Mononuclear cell (primary cell): Measurements from ENCODE around the gene MMP20. TPM values are rescaled to one million over a fixed set of nuclear protein-coding genes. Genes with fewer than 3 reads are reported as not detected.

Source experiments
- H3K27me3 ChIP-seq: 2 replicates; pipeline ENCODE4 v1.6.0; 2011; ENCODE audit warnings: low read length, control low read depth; ENCODE audit not compliant: insufficient read depth
- H3K4me1 ChIP-seq: 2 replicates; pipeline ENCODE4 v1.5.1; 2011; ENCODE audit warnings: mild to moderate bottlenecking, low read length, control low read depth; ENCODE audit not compliant: insufficient read depth
- H3K4me3 ChIP-seq: 2 replicates; pipeline ENCODE4 v1.5.1; 2011; ENCODE audit warnings: mild to moderate bottlenecking, low read length, moderate library complexity
- H3K9me3 ChIP-seq: 2 replicates; pipeline ENCODE4 v1.5.1; 2011; ENCODE audit warnings: low read depth, mild to moderate bottlenecking, control low read depth, low read length
- total RNA-seq: library from RNA; depleted of rRNA; stranded (reverse); fragments of >200 nt; gene quantifications from one replicate; pipeline ENCODE4 v1.2.3, GENCODE V29; 2012

MMP20 gene
- total RNA-seq: 0.10 TPM

GRCh38 chr11:102625177-102625576 lies at the start of gene MMP20:
Gene MMP20 (minus strand): TSS chr11:102625332. CDS start chr11:102625319, 13 bp downstream.
- H3K4me1 ChIP-seq: no peaks in the 10 kb centered on the region
- H3K27me3 ChIP-seq: no peaks in the 10 kb centered on the region
- no peak within 1 kb of the TSS for H3K4me3 ChIP-seq
- H3K9me3 ChIP-seq: no peaks in the 10 kb centered on the region

GRCh38 chr11:102669664-102670063 lies 44.5 kb upstream of the MMP20 start:
- no peaks in the 10 kb centered on the region for H3K27me3 ChIP-seq
- H3K4me3 ChIP-seq: no peak overlapping the region
- H3K9me3 ChIP-seq: no peaks in the 10 kb centered on the region
- H3K4me1 ChIP-seq: no peaks in the 10 kb centered on the region

- Histone ChIP-seq H3K4me1 (no peaks in the 10 kb centered on the region), H3K4me3 (no peak overlapping the region), H3K27me3 (no peaks in the 10 kb centered on the region), H3K9me3 (no peaks in the 10 kb centered on the region)
Observed at GRCh38 chr11:102666331-102666957, 41.3 kb upstream of the MMP20 start.

GRCh38 chr11:102664001-102664752 lies 39.0 kb upstream of the MMP20 start:
- no peak overlapping the region for H3K4me3 ChIP-seq
- H3K27me3 ChIP-seq: no peaks in the 10 kb centered on the region
- no peaks in the 10 kb centered on the region for H3K4me1 ChIP-seq
- no peaks in the 10 kb centered on the region for H3K9me3 ChIP-seq

- Histone ChIP-seq H3K27me3 (no peaks in the 10 kb centered on the region), H3K4me3 (no peak overlapping the region), H3K9me3 (no peaks in the 10 kb centered on the region), H3K4me1 (no peaks in the 10 kb centered on the region)
Observed at GRCh38 chr11:102662607-102663006, 37.5 kb upstream of the MMP20 start.

- Histone ChIP-seq H3K4me3 (no peak overlapping the region), H3K4me1 (no peaks in the 10 kb centered on the region), H3K9me3 (no peaks in the 10 kb centered on the region), H3K27me3 (no peaks in the 10 kb centered on the region)
Observed at GRCh38 chr11:102661040-102661439, 35.9 kb upstream of the MMP20 start.

GRCh38 chr11:102656528-102656927 lies 31.4 kb upstream of the MMP20 start:
- H3K9me3 ChIP-seq: no peaks in the 10 kb centered on the region
- H3K4me1 ChIP-seq: no peaks in the 10 kb centered on the region
- H3K4me3 ChIP-seq: no peak overlapping the region
- H3K27me3 ChIP-seq: no peaks in the 10 kb centered on the region

GRCh38 chr11:102655547-102655946 lies 30.4 kb upstream of the MMP20 start:
- Histone ChIP-seq H3K27me3 (peaks cover 3% of the 10 kb centered on the region), H3K4me1 (no peaks in the 10 kb centered on the region), H3K9me3 (no peaks in the 10 kb centered on the region), H3K4me3 (no peak overlapping the region)

- Histone ChIP-seq H3K4me3 (no peak overlapping the region), H3K27me3 (peaks cover 3% of the 10 kb centered on the region), H3K9me3 (no peaks in the 10 kb centered on the region), H3K4me1 (no peaks in the 10 kb centered on the region)
Observed at GRCh38 chr11:102654761-102655160, 29.6 kb upstream of the MMP20 start.

- Histone ChIP-seq H3K4me3 (no peak overlapping the region), H3K9me3 (no peaks in the 10 kb centered on the region), H3K27me3 (peaks cover 3% of the 10 kb centered on the region), H3K4me1 (no peaks in the 10 kb centered on the region)
Observed at GRCh38 chr11:102653744-102654291, 28.7 kb upstream of the MMP20 start.

- Histone ChIP-seq H3K4me1 (no peaks in the 10 kb centered on the region), H3K27me3 (peaks cover 3% of the 10 kb centered on the region), H3K4me3 (no peak overlapping the region)
Observed at GRCh38 chr11:102647430-102647829, 22.3 kb upstream of the MMP20 start.

GRCh38 chr11:102643941-102644340 lies 18.8 kb upstream of the MMP20 start:
- no peaks in the 10 kb centered on the region for H3K9me3 ChIP-seq
- no peak overlapping the region for H3K4me3 ChIP-seq
- no peaks in the 10 kb centered on the region for H3K4me1 ChIP-seq
- H3K27me3 ChIP-seq: no peaks in the 10 kb centered on the region

More at GRCh38 chr11:102647430-102647829, 22.3 kb upstream of the MMP20 start:
- H3K9me3 ChIP-seq: no peaks in the 10 kb centered on the region

GRCh38 chr11:102640946-102641345 lies 15.8 kb upstream of the MMP20 start:
- Histone ChIP-seq H3K4me1 (no peaks in the 10 kb centered on the region), H3K9me3 (no peaks in the 10 kb centered on the region), H3K27me3 (no peaks in the 10 kb centered on the region), H3K4me3 (no peak overlapping the region)

GRCh38 chr11:102639656-102640055 lies 14.5 kb upstream of the MMP20 start:
- H3K4me3 ChIP-seq: no peak overlapping the region
- no peaks in the 10 kb centered on the region for H3K9me3 ChIP-seq
- H3K27me3 ChIP-seq: no peaks in the 10 kb centered on the region
- no peaks in the 10 kb centered on the region for H3K4me1 ChIP-seq

GRCh38 chr11:102637731-102638130 lies 12.6 kb upstream of the MMP20 start:
- Histone ChIP-seq H3K27me3 (no peaks in the 10 kb centered on the region), H3K9me3 (no peaks in the 10 kb centered on the region), H3K4me3 (no peak overlapping the region), H3K4me1 (no peaks in the 10 kb centered on the region)
